HEK293T (cell line): Measurements from ENCODE around the gene ODAPH.

Experiments used
- ARNT ChIP-seq: fragments of 450-650 bp; IDR thresholded peaks from 2 replicates; pipeline ENCODE4 v1.6.1; 2017; ENCODE audit warnings: mild to moderate bottlenecking
- BHLHE40 ChIP-seq: fragments of 450-650 bp; IDR thresholded peaks from 2 replicates; pipeline ENCODE4 v1.6.1; 2016; ENCODE audit warnings: mild to moderate bottlenecking, moderate library complexity, borderline replicate concordance
- ELF4 ChIP-seq: fragments of 450-650 bp; IDR thresholded peaks from 2 replicates; pipeline ENCODE4 v1.6.1; 2017; ENCODE audit warnings: antibody characterized with exemption
- FOXA1 ChIP-seq: fragments of 450-650 bp; IDR thresholded peaks from 2 replicates; pipeline ENCODE4 v1.6.1; 2016; ENCODE audit warnings: mild to moderate bottlenecking
- FOXK2 ChIP-seq: fragments of 450-650 bp; IDR thresholded peaks from 2 replicates; pipeline ENCODE4 v1.6.1; 2016; ENCODE audit warnings: mild to moderate bottlenecking
- FOXM1 ChIP-seq: fragments of 450-650 bp; IDR thresholded peaks from 2 replicates; pipeline ENCODE4 v1.6.1; 2017; ENCODE audit warnings: mild to moderate bottlenecking, borderline replicate concordance
- HDGF ChIP-seq: fragments of 450-650 bp; IDR thresholded peaks from 2 replicates; pipeline ENCODE4 v1.6.1; 2017; ENCODE audit warnings: antibody characterized with exemption, borderline replicate concordance
- L3MBTL2 ChIP-seq: fragments of 450-650 bp; conservative IDR thresholded peaks from 2 replicates; pipeline ENCODE4 v1.6.1; 2016; ENCODE audit warnings: mild to moderate bottlenecking
- LEF1 ChIP-seq: fragments of 450-650 bp; IDR thresholded peaks from 2 replicates; pipeline ENCODE4 v1.6.1; 2017; ENCODE audit warnings: mild to moderate bottlenecking, borderline replicate concordance
- NFRKB ChIP-seq: fragments of 450-650 bp; IDR thresholded peaks from 2 replicates; pipeline ENCODE4 v1.6.1; 2016; ENCODE audit warnings: mild to moderate bottlenecking, moderate library complexity
- SP1 ChIP-seq: fragments of 450-650 bp; IDR thresholded peaks from 2 replicates; pipeline ENCODE4 v1.6.1; 2017
- SUZ12 ChIP-seq: fragments of 450-650 bp; IDR thresholded peaks from 2 replicates; pipeline ENCODE4 v1.6.1; 2016; ENCODE audit warnings: mild to moderate bottlenecking
- TARDBP ChIP-seq: fragments of 450-650 bp; IDR thresholded peaks from 2 replicates; pipeline ENCODE4 v1.6.1; 2016
- ZNF384 ChIP-seq: fragments of 450-650 bp; IDR thresholded peaks from 2 replicates; pipeline ENCODE4 v1.6.1; 2016

DNA sequence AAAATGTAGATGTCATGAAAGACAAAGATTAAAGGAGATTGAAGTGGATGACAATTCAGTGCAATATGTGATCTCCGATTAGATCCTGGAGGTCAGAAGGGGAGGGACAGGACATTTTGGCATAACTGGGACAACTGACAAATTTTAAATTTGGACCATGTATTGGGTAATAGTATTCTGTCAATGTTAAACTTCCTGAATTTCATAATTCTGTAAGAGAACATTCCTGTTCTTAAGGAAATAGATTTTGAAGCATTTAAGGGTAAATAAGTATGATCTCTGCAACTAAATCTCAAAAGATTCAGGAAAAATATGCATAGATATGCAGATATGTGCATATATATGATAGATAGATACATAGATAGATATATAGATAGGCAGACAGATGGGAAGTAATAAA lies 11.0 kb downstream of the ODAPH start:
- no peak for TF ChIP-seq FOXA1
- TF ChIP-seq SP1 = no peak
- TF ChIP-seq NFRKB = no peak
- TF ChIP-seq FOXM1 = no peak
- TF ChIP-seq ELF4 = no peak
- TF ChIP-seq LEF1 = no peak
- TF ChIP-seq SUZ12 = no peak
- TF ChIP-seq TARDBP = no peak
- TF ChIP-seq BHLHE40 = no peak
- TF ChIP-seq L3MBTL2 = no peak
- no peak for TF ChIP-seq FOXK2
- TF ChIP-seq HDGF = no peak
- no peak for TF ChIP-seq ZNF384
- TF ChIP-seq ARNT = no peak
